ENCODE results near the gene LINC00632. TPM values are rescaled to one million over a fixed set of nuclear protein-coding genes. Genes with fewer than 3 reads are reported as not detected.

Gene LINC00632
- total RNA-seq, 4 donors from 2014 or later: 572 to 1,636 (median 899) TPM

DNA sequence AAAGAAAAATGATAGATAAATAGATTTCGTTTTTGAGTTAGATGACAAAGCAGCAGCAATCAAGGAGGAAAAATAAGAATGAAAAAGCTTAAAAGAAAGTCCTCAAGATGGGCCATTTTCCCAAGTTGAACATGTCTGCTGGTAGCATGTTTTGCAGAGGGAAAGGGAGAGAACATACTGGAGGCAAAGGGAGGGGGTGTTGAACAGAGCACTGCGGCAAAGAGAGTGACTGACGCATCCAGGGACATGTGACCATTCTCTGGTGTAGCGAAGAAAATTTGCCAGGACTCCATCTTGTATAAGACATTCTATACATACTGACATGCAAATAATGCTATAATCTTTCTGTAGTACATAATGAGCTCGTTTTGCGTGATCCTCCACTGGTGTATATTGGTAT is 1.2 kb downstream of the LINC00632 start:
- TF ChIP-seq, protein P1, sequence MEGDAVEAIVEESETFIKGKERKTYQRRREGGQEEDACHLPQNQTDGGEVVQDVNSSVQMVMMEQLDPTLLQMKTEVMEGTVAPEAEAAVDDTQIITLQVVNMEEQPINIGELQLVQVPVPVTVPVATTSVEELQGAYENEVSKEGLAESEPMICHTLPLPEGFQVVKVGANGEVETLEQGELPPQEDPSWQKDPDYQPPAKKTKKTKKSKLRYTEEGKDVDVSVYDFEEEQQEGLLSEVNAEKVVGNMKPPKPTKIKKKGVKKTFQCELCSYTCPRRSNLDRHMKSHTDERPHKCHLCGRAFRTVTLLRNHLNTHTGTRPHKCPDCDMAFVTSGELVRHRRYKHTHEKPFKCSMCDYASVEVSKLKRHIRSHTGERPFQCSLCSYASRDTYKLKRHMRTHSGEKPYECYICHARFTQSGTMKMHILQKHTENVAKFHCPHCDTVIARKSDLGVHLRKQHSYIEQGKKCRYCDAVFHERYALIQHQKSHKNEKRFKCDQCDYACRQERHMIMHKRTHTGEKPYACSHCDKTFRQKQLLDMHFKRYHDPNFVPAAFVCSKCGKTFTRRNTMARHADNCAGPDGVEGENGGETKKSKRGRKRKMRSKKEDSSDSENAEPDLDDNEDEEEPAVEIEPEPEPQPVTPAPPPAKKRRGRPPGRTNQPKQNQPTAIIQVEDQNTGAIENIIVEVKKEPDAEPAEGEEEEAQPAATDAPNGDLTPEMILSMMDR (IDR thresholded peaks at IDR 0.05; ENCODE audit: low read depth): no peak

DNA sequence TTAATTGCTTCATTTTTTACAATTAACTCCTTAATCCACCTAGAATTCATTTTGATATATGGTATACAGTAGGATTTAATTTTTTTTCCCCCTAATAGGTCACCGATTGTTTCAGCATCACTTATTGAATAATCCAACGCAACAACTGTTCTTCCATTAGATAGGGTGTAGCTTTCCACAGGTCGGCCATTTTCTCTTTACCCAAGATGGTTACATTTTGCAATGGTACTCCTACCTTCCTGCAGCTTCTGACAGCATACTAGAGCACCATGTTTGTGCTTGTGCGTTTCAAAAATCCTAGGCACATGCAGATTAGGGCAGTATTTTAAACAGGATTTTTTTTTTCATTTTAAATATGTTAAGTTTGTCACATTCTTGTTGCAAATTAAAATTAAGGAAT is 2.3 kb downstream of the LINC00632 start:
- TF ChIP-seq, protein P1 (IDR thresholded peaks at IDR 0.05; ENCODE audit: low read depth): no peak

- TF ChIP-seq, protein P1 (IDR thresholded peaks at IDR 0.05; ENCODE audit: low read depth): no peak
These were observed 3.0 kb downstream of the LINC00632 start for GRCh38 chrX:140712413-140713173.

DNA sequence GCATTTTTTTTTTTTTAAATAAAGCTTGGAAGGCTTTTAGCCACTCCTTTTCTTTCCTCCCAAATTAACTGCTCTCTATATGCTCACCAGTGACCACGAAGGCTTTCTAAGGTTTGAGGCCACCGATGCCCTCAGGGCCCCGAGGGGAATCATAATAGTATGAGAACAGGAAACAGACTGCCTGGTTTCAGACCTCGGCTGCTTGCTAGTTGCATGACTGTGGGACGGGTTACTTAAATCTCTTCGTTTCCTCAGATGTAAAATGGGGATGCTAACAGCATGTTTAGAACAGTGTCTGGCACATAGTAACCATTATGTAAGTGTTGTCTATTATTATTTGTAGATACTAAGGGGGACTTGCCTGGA is 3.6 kb downstream of the LINC00632 start:
- TF ChIP-seq, protein P1 (IDR thresholded peaks at IDR 0.05; ENCODE audit: low read depth): no peak

DNA sequence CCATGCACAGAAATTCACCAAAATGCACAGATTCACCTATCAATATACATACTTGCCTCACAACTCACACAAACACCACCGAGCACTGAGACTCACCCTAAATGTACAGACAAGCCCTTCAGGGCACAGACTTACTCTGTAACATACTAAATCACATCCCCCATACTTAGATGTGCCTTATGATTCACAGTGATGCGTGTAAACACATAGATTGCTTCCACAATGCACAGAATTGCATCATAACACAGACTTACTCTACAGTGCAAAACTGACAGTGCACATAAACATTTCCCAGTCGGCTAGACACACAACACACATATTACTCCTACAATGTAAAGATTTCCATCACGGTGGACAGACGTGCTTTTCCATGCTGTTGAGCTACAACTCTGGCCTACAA is 6.2 kb downstream of the LINC00632 start:
- TF ChIP-seq, protein P1 (IDR thresholded peaks at IDR 0.05; ENCODE audit: low read depth): no peak

GRCh38 chrX:140723121-140723715 is 13.7 kb downstream of the LINC00632 start:
- TF ChIP-seq, protein P1 (IDR thresholded peaks at IDR 0.05; ENCODE audit: low read depth): no peak

GRCh38 chrX:140724309-140724708 is 14.8 kb downstream of the LINC00632 start:
- TF ChIP-seq, protein P1 (IDR thresholded peaks at IDR 0.05; ENCODE audit: low read depth): no peak

Data from subcutaneous adipose tissue (tissue), 4 donors.